CD4-positive, alpha-beta T cell treated with Interleukin-10 for 1 hour (primary cell): ENCODE measurements around the gene RPGR.
A peak's percentile ranks its signal among the peaks of the same experiment; 100 is the strongest.

Experiments used
- DNase-seq: peaks from one replicate; pipeline ENCODE4 v3.0.0-alpha.2; 2020

The RPGR gene

GRCh38 chrX:38256019-38256418 lies 71.3 kb downstream of the RPGR start:
- no peak for DNase-seq

DNA sequence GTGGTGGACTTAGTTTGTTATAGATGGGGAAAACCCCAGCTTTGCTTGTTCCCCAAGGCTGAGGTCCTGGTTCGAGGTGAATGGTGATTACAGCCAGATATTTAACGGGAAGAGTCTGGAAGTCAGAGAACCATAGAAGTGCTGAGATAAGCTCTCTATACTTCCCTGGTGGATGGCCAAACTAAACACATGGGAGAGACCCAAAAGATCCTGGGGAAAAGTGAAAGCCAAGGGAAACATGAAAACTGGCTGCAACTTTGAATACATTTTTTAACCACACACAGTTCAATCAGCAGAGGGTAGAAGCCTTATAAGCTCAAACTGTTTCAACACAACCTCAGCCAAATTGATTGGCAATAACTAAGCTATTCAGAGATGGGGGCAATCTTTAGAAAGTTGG lies 77.3 kb downstream of the RPGR start:
- DNase-seq = no peak

DNA sequence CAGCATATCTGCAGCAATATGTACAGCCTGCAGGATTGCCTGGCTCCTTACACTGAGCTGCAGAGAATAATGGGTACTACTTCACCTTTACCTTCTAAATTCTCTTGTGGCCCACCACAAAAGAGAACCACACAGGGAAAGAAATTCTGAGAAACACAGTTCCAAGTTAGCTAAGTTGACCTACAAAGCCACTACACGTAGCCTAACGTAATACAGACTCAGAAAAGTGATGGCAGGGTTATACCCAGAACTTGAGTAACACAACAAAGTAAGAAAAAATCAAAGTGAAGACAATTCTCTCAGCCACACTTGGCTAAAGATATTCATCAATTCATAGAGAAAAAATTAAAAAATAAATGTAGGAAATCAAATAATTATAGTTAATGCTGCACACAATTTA lies 80.3 kb downstream of the RPGR start:
- DNase-seq = no peak

DNA sequence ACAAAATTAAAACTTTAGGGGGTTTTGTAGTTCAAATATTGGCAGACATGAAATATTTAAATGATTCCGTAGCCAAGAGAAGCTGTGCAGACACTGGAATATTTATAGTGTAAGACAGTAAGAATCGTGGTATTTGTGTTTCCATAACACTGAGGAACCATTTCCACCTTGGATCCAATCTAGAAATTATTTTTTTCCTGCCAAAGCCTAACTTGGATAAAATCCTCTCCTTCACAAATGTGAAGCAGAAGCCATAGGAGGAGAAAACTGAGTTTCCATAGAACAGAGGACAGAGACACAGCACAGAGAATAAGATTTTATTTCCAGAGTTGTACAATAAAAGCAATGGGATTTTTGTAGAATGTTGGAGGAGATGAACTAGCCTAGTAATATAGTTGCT lies 86.8 kb downstream of the RPGR start:
- DNase-seq = no peak

- DNase-seq = no peak
Measured at GRCh38 chrX:38236901-38237615, 90.3 kb downstream of the RPGR start.

GRCh38 chrX:38233891-38234667 lies 93.2 kb downstream of the RPGR start:
- no peak for DNase-seq

GRCh38 chrX:38232079-38232686 lies 95.1 kb downstream of the RPGR start:
- no peak for DNase-seq

GRCh38 chrX:38225093-38225492 lies 102.2 kb downstream of the RPGR start:
- DNase-seq = no peak

GRCh38 chrX:38224160-38224559 lies 103.1 kb downstream of the RPGR start:
- DNase-seq = no peak

DNA sequence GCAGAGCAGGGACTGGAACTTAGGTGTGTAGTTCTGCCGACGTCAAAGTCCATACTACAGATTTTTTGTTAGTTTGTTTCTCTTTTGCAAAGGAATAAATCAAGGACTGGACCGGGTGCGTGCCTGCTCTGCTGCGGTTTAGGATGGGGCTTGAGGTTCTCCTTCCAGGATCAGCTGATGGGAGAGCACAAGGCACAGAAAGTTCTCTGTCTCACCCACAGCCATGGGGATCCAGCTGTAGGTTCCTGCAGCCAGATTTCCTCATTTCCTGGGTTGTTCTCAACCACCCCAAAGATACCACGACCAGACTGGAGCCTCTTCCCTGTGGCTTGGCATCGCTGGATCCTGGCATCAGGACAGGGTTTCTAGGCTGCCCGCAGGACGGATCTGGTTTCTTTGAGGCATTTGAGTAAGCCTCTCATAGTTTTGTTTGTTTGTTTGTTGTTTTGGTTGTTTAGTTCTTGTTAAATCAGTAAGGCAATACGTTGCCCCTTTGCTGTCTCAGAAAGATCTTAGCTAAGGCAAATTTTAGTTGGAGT lies 105.8 kb downstream of the RPGR start:
- no peak for DNase-seq

GRCh38 chrX:38220415-38221390 lies 106.6 kb downstream of the RPGR start, which contains the start of gene SRPX:
SRPX (minus strand) TSS chrX:38220871; CDS start chrX:38220792, 79 bp downstream.
- DNase-seq = no peak

- DNase-seq = peak; percentile 0
Measured at GRCh38 chrX:38220024-38220414, 107.3 kb downstream of the RPGR start.
